K562 (cell line): Measurements from ENCODE around the gene DUSP19. TPM values are rescaled to one million over a fixed set of nuclear protein-coding genes. Genes with fewer than 3 reads are reported as not detected.

Experiments used
- CREB1 ChIP-seq, 2 experiments: sonication (generic) in 1 of 2; formaldehyde crosslinking in 1 of 2; IDR thresholded peaks; 2 replicates each; pipeline versions ENCODE4 v1.6.1 to v1.8.0; 2012 to 2022; ENCODE audit warnings: inconsistent platforms in 1 of 2, mild to moderate bottlenecking in 1 of 2, missing genetic modification reagents in 1 of 2, moderate library complexity in 1 of 2
- E2F1 ChIP-seq: sonication (generic); formaldehyde crosslinking; IDR thresholded peaks from 2 replicates; pipeline ENCODE4 v1.8.1; 2023; ENCODE audit warnings: mild to moderate bottlenecking, missing genetic modification reagents, moderate library complexity
- ETV1 ChIP-seq: fragments of 450-650 bp; conservative IDR thresholded peaks from 2 replicates; pipeline ENCODE4 v1.6.1; 2016; ENCODE audit warnings: missing genetic modification characterization, control low read depth, low read depth, missing compliant biosample characterization
- FOXJ2 ChIP-seq: fragments of 200-800 bp; sonication (Bioruptor generic); IDR thresholded peaks from 2 replicates; pipeline ENCODE4 v1.6.1; 2016; ENCODE audit warnings: missing genetic modification characterization, missing compliant biosample characterization
- FOXM1 ChIP-seq, 2 experiments: fragments of 450-650 bp in 1 of 2; sonication (generic) in 1 of 2; formaldehyde crosslinking in 1 of 2; IDR thresholded peaks; 2 replicates each; pipeline versions ENCODE4 v1.6.1 to v1.9.0; 2017 to 2022; ENCODE audit warnings: low read depth in 2 of 2, mild to moderate bottlenecking in 2 of 2, missing genetic modification reagents in 1 of 2, moderate library complexity in 1 of 2
- FOXO4 ChIP-seq: fragments of 450-650 bp; formaldehyde crosslinking; IDR thresholded peaks from 2 replicates; pipeline ENCODE4 v1.4.0; 2020; ENCODE audit warnings: mild to moderate bottlenecking, moderate library complexity
- GABPA ChIP-seq: fragments of 200-800 bp; sonication (Bioruptor generic); conservative IDR thresholded peaks from 2 replicates; pipeline ENCODE4 v1.6.1; 2016; ENCODE audit warnings: low read depth, missing genetic modification characterization, missing compliant biosample characterization
- HMBOX1 ChIP-seq: sonication (generic); IDR thresholded peaks from 2 replicates; pipeline ENCODE4 v1.6.1; 2016
- NFIX ChIP-seq: fragments of 250-450 bp; sonication (Bioruptor Pico); IDR thresholded peaks from 2 replicates; pipeline ENCODE4 v1.4.0; 2020; ENCODE audit warnings: low read depth, mild to moderate bottlenecking, moderate library complexity
- POLR2A ChIP-seq: fragments of 450-650 bp; conservative IDR thresholded peaks from 2 replicates; pipeline ENCODE4 v1.6.1; 2016
- POU5F1 ChIP-seq: fragments of 150-350 bp; IDR thresholded peaks from 2 replicates; pipeline ENCODE4 v1.6.1; 2014; ENCODE audit warnings: borderline replicate concordance, low read length, low read depth, mild to moderate bottlenecking; ENCODE audit not compliant: partially characterized antibody
- PRDM10 ChIP-seq: fragments of 450-650 bp; IDR thresholded peaks from 2 replicates; pipeline ENCODE4 v1.6.1; 2018; ENCODE audit not compliant: partially characterized antibody
- STAT5B ChIP-seq: fragments of 250-450 bp; sonication (Bioruptor Pico); IDR thresholded peaks from 2 replicates; pipeline ENCODE4 v1.8.0; 2021; ENCODE audit warnings: mild to moderate bottlenecking, inconsistent platforms
- TOE1 ChIP-seq, 2 experiments: fragments of 450-650 bp in 1 of 2; sonication (generic) in 1 of 2; formaldehyde crosslinking in 1 of 2; IDR thresholded peaks; 2 replicates each; pipeline versions ENCODE4 v1.7.1 to v1.8.0; 2016 to 2022; ENCODE audit warnings: borderline replicate concordance in 2 of 2, mild to moderate bottlenecking in 2 of 2, antibody characterized with exemption in 1 of 2, inconsistent platforms in 1 of 2, low read depth in 1 of 2, missing genetic modification reagents in 1 of 2, moderate library complexity in 1 of 2
- ZNF175 ChIP-seq: fragments of 200-800 bp; sonication (Bioruptor generic); IDR thresholded peaks from 2 replicates; pipeline ENCODE4 v1.6.1; 2016; ENCODE audit warnings: low read depth, mild to moderate bottlenecking, missing genetic modification characterization, missing compliant biosample characterization
- ZNF766 ChIP-seq: fragments of 200-800 bp; sonication (Bioruptor generic); conservative IDR thresholded peaks from 2 replicates; pipeline ENCODE4 v1.6.1; 2016; ENCODE audit warnings: missing genetic modification characterization, missing compliant biosample characterization
- ZNF785 ChIP-seq: fragments of 250-450 bp; sonication (Bioruptor Pico); IDR thresholded peaks from 2 replicates; pipeline ENCODE4 v1.4.0; 2020; ENCODE audit warnings: mild to moderate bottlenecking
- ZZZ3 ChIP-seq: fragments of 450-650 bp; IDR thresholded peaks from 2 replicates; pipeline ENCODE4 v1.6.1; 2016; ENCODE audit warnings: antibody characterized with exemption, mild to moderate bottlenecking, moderate library complexity
- polyA plus RNA-seq, 8 experiments: library from polyadenylated mRNA; depleted of rRNA in 4 of 8; stranded (reverse) in 5 of 8; unstranded in 3 of 8; fragments of >200 nt; fragmentation: Nextera tagmentation in 2 of 8; fragmentation: Illumina TruSeq in 1 of 8; extraction: Ambion mirVana in 2 of 8; extraction: Trizol in 1 of 8; gene quantifications; 2 replicates each; pipeline versions ENCODE4 v1.2.1 to v1.2.3, GENCODE V29; 2011 to 2014; ENCODE audit warnings: inconsistent platforms in 1 of 8, missing spikeins in 1 of 8
- total RNA-seq, 7 experiments: library from RNA; depleted of rRNA in 6 of 7; stranded (reverse); fragments of >200 nt in 6 of 7; fragmentation: Illumina TruSeq in 2 of 7; extraction: Trizol in 2 of 7; gene quantifications; 2 replicates each; pipeline versions ENCODE4 v1.2.1 to v1.2.3, GENCODE V29; 2011 to 2021; ENCODE audit warnings: low replicate concordance in 1 of 7

Gene DUSP19
- total and polyA plus RNA-seq, 9 of the 15 experiments (the other 6 are each of a cell fraction or from before 2014, with no cell fraction given) = 1.6 to 6.3 (median 3.1) TPM

- TF ChIP-seq PRDM10 (no peak), STAT5B (CRISPR knock-in tag) (no peak), HMBOX1 (no peak), FOXO4 (CRISPR knock-in tag) (no peak), ZNF766 (CRISPR knock-in tag) (no peak), ZNF175 (CRISPR knock-in tag) (no peak), ZNF785 (no peak), ZZZ3 (no peak), FOXM1 (IDR thresholded peaks at IDR 0.05; ENCODE audit: low read depth) (no peak), FOXM1 (CRISPR knock-in tag; IDR thresholded peaks at IDR 0.05; ENCODE audit: low read depth) (no peak), GABPA (no peak), POU5F1 (no peak), TOE1 (IDR thresholded peaks at IDR 0.05; ENCODE audit: borderline replicate concordance) (no peak), TOE1 (CRISPR knock-in tag; IDR thresholded peaks at IDR 0.05; ENCODE audit: borderline replicate concordance, low read depth) (no peak), FOXJ2 (tag) (no peak), E2F1 (CRISPR knock-in tag) (no peak), ETV1 (tag) (no peak), POLR2A (0 out of 2 replicates have a peak, but pooled peaks have one; percentile 24), NFIX (no peak), CREB1 (IDR thresholded peaks at IDR 0.05) (peak; percentile 8; the same call in 1 of the 2 replicates), CREB1 (CRISPR knock-in tag; IDR thresholded peaks at IDR 0.05) (0 out of 2 replicates have a peak, but pooled peaks have one; percentile 15)
These were observed 40.8 kb upstream of the DUSP19 start (continued) for GRCh38 chr2:183037553-183038340.
